Measurements from ENCODE around the gene C1QA. TPM values are rescaled to one million over a fixed set of nuclear protein-coding genes. Genes with fewer than 3 reads are reported as not detected.

Gene C1QA
- total and polyA plus RNA-seq, 2 of the 13 experiments (the other 11 are each of a cell fraction or from before 2014, with no cell fraction given), result not detected

GRCh38 chr1:22625262-22625925 lies 11.0 kb upstream of the C1QA start:
- H3K4me1 ChIP-seq (ENCODE audit: insufficient read depth, low read length), result no peaks in the 10 kb centered on the region

More at GRCh38 chr1:22625262-22625925, 11.0 kb upstream of the C1QA start:
- TF ChIP-seq ZNF710 (CRISPR knock-in tag; IDR thresholded peaks at IDR 0.05; ENCODE audit: borderline replicate concordance) (no peak), REST (IDR thresholded peaks at IDR 0.05; ENCODE audit: borderline replicate concordance in 1 of 2, low read depth in 1 of 2, low read length in 2 of 2) (peak; percentile 66 to 92), ATM (IDR thresholded peaks at IDR 0.05; ENCODE audit: borderline replicate concordance) (no peak), CREM (IDR thresholded peaks at IDR 0.05) (no peak), CREM (CRISPR knock-in tag; IDR thresholded peaks at IDR 0.05) (no peak), MIER2 (CRISPR knock-in tag; IDR thresholded peaks at IDR 0.05) (peak; percentile 93)
- no TSS peak for BruUV-seq (replicated peaks)
- Histone ChIP-seq H2AFZ (ENCODE audit: low read length) (no peak overlapping the region), H3K4me2 (ENCODE audit: low read depth, low read length) (no peak overlapping the region), H3K4me3 (replicated peaks in 1 of 3; ENCODE audit: insufficient read depth in 1 of 3, low read depth in 2 of 3, low read length in 3 of 3) (no peak overlapping the region), H3K36me3 (replicated peaks in 1 of 2; ENCODE audit: control insufficient read depth in 1 of 2, insufficient read depth in 2 of 2, low read length in 2 of 2) (no peaks in the 10 kb centered on the region), H3K9ac (ENCODE audit: insufficient read depth, low read depth, low read length) (no peak overlapping the region), H3K27ac (ENCODE audit: extremely low read length, insufficient read depth, low read length) (no peak overlapping the region), H3K27me3 (ENCODE audit: control insufficient read depth in 1 of 2, insufficient read depth in 2 of 2, low read length in 2 of 2) (peaks cover 3 to 24% of the 10 kb centered on the region in 2 experiments; a peak in 2 of 5 replicates), H3K9me3 (ENCODE audit: low read length) (no peaks in the 10 kb centered on the region), H4K20me1 (ENCODE audit: insufficient read depth, low read length) (0 out of 2 replicates have a peak, but pooled peaks cover 6% of the 10 kb centered on the region), H3K79me2 (ENCODE audit: insufficient read depth, low read length) (no peaks in the 10 kb centered on the region)
- 29% methylated on average over 9 of the region's 9 CpGs for WGBS (ENCODE audit: low lambda C conversion rate)
- CTCF ChIA-PET (ENCODE audit: low intra/inter-chr PET ratio, low total read pairs), result no interaction called here
- peak; percentile 46; the same call in 2 of the 3 replicates for ATAC-seq
- intact Hi-C loops (cut with micrococcal nuclease; ENCODE audit: unreplicated experiment) (no loop called here), in situ Hi-C loops (cut with HindIII; ENCODE audit: extremely low pct_ligation_motif_present, low pct_unique_long_range_greater_than_20kb) (no loop called here)
- no peak for FAIRE-seq
- no peak for DNase-seq (ENCODE audit: low spot score)
- POLR2A ChIA-PET, result no interaction called here

Measured in HepG2 (cell line).